GM23248 (cell line): ENCODE data around the gene CAST. TPM values are rescaled to one million over a fixed set of nuclear protein-coding genes. Genes with fewer than 3 reads are reported as not detected.

Experiments
- DNase-seq: peaks from one replicate; pipeline ENCODE4 v3.0.0-alpha.2; 2015
- H2AFZ ChIP-seq: fragments of 200-600 bp; sonication (generic); 2 replicates; pipeline ENCODE4 v1.6.1; 2016; ENCODE audit warnings: antibody characterized with exemption
- H3F3A ChIP-seq: fragments of 200-600 bp; sonication (generic); 2 replicates; pipeline ENCODE4 v1.6.1; 2016; ENCODE audit warnings: mild to moderate bottlenecking, antibody characterized with exemption, mixed run types; ENCODE audit not compliant: insufficient read depth
- H3K27ac ChIP-seq: fragments of 200-600 bp; sonication (generic); 2 replicates; pipeline ENCODE4 v1.5.1; 2016; ENCODE audit warnings: mild to moderate bottlenecking
- H3K27me3 ChIP-seq: fragments of 200-600 bp; sonication (generic); replicated peaks from 2 replicates; pipeline ENCODE4 v1.6.1; 2016; ENCODE audit warnings: mild to moderate bottlenecking; ENCODE audit not compliant: insufficient read depth
- H3K36me3 ChIP-seq: fragments of 200-600 bp; sonication (generic); 2 replicates; pipeline ENCODE4 v1.6.1; 2016; ENCODE audit warnings: low read depth, mild to moderate bottlenecking
- H3K4me1 ChIP-seq: fragments of 200-600 bp; sonication (generic); 2 replicates; pipeline ENCODE4 v1.6.1; 2016; ENCODE audit warnings: mild to moderate bottlenecking; ENCODE audit not compliant: insufficient read depth
- H3K4me2 ChIP-seq: fragments of 200-600 bp; sonication (generic); one replicate; pipeline ENCODE4 v1.6.1; 2016; ENCODE audit warnings: mild to moderate bottlenecking; ENCODE audit not compliant: unreplicated experiment
- H3K4me3 ChIP-seq: fragments of 200-600 bp; sonication (generic); 2 replicates; pipeline ENCODE4 v1.5.1; 2016; ENCODE audit warnings: mild to moderate bottlenecking
- H3K79me2 ChIP-seq: fragments of 200-600 bp; sonication (generic); 2 replicates; pipeline ENCODE4 v1.6.1; 2016; ENCODE audit warnings: mild to moderate bottlenecking; ENCODE audit not compliant: insufficient read depth
- H3K9ac ChIP-seq: fragments of 200-600 bp; sonication (generic); 2 replicates; pipeline ENCODE4 v1.6.1; 2016; ENCODE audit warnings: mild to moderate bottlenecking
- H3K9me2 ChIP-seq: fragments of 200-600 bp; sonication (generic); 2 replicates; pipeline ENCODE4 v1.6.1; 2016; ENCODE audit warnings: mixed run types, mild to moderate bottlenecking, moderate library complexity; ENCODE audit not compliant: insufficient read depth
- H3K9me3 ChIP-seq: fragments of 200-600 bp; sonication (generic); one replicate; pipeline ENCODE4 v1.6.1; 2017; ENCODE audit warnings: low read depth
- H4K20me1 ChIP-seq: fragments of 200-600 bp; sonication (generic); 2 replicates; pipeline ENCODE4 v1.6.0; 2016; ENCODE audit not compliant: insufficient read depth
- EZH2 ChIP-seq: fragments of 200-600 bp; sonication (generic); IDR thresholded peaks from 2 replicates; pipeline ENCODE4 v1.6.1; 2018; ENCODE audit warnings: antibody characterized with exemption, mild to moderate bottlenecking; ENCODE audit not compliant: insufficient read depth, poor library complexity, severe bottlenecking
- EZH2phosphoT487 ChIP-seq: fragments of 200-600 bp; sonication (generic); IDR thresholded peaks from 2 replicates; pipeline ENCODE4 v1.6.1; 2018; ENCODE audit warnings: antibody characterized with exemption, moderate library complexity, mild to moderate bottlenecking, low read depth; ENCODE audit not compliant: insufficient read depth
- WGBS, 2 experiments: methylation state at CpG; one replicate each; pipeline ENCODE4 v1.1.6; 2015 to 2017; ENCODE audit warnings: low lambda C conversion rate in 2 of 2, low coverage in 1 of 2; ENCODE audit errors: missing lambda C conversion rate in 2 of 2; 5-methylcytosine and 5-hydroxymethylcytosine counted together
- in situ Hi-C: fragments of 300-500 bp; cut with MboI; formaldehyde crosslinking; loops from 2 replicates; pipeline ENCODE4 v1.15.0; 2020
- polyA plus RNA-seq: library from polyadenylated mRNA; unstranded; fragments of >200 nt; fragmentation: Nextera tagmentation; extraction: Ambion mirVana; gene quantifications from 2 replicates; pipeline ENCODE4 v1.2.1, GENCODE V29; 2016
- total RNA-seq: library from RNA; depleted of rRNA; stranded (reverse); fragments of >200 nt; shearing (Covaris generic); gene quantifications from 2 replicates; pipeline ENCODE4 v1.2.3, GENCODE V29; 2014

The CAST gene
- total and polyA plus RNA-seq, 2 experiments from 2014 or later, result 179 to 196 TPM

- H3K36me3 ChIP-seq, result no peaks in the 10 kb centered on the region
- H3K27me3 ChIP-seq, result no peaks in the 10 kb centered on the region
- peak overlapping the region; percentile 88 for H3K27ac ChIP-seq
- peak overlapping the region; percentile 64 for H3K9ac ChIP-seq
- no peak for TF ChIP-seq EZH2phosphoT487
- no peak for TF ChIP-seq EZH2
- peaks cover 13% of the 10 kb centered on the region for H3K4me1 ChIP-seq
- peaks cover 21% of the 10 kb centered on the region; the same call in 1 of the 2 replicates for H3F3A ChIP-seq
- in situ Hi-C loops, result no loop called here
- H3K4me3 ChIP-seq, result no peak overlapping the region
- no peak overlapping the region for H2AFZ ChIP-seq
- H3K79me2 ChIP-seq, result peaks cover 99% of the 10 kb centered on the region
- H3K9me2 ChIP-seq, result no peaks in the 10 kb centered on the region
- WGBS, 2 experiments, result 5% methylated on average over 2 of the region's 2 CpGs
- peak overlapping the region; percentile 31 for H3K4me2 ChIP-seq
- DNase-seq, result peak; percentile 94
- H3K9me3 ChIP-seq, result no peaks in the 10 kb centered on the region
- no peaks in the 10 kb centered on the region for H4K20me1 ChIP-seq
Observed at GRCh38 chr5:96714951-96715451, 52.8 kb downstream of the CAST start.

- H3K36me3 ChIP-seq, result no peaks in the 10 kb centered on the region
- peak overlapping the region; percentile 88 for H3K27ac ChIP-seq
- peaks cover 16% of the 10 kb centered on the region for H3K4me1 ChIP-seq
- peaks cover 16% of the 10 kb centered on the region; the same call in 1 of the 2 replicates for H3F3A ChIP-seq
- H3K79me2 ChIP-seq, result peaks cover 99% of the 10 kb centered on the region
- in situ Hi-C loops, result no loop called here
- H4K20me1 ChIP-seq, result no peaks in the 10 kb centered on the region
- TF ChIP-seq EZH2 (no peak), EZH2phosphoT487 (no peak)
- H3K9me2 ChIP-seq, result no peaks in the 10 kb centered on the region
- WGBS, 2 experiments, result 80 to 86% methylated on average over 5 of the region's 5 CpGs
- no peak overlapping the region for H3K9ac ChIP-seq
- H3K27me3 ChIP-seq, result no peaks in the 10 kb centered on the region
- H3K4me2 ChIP-seq, result no peak overlapping the region
- no peak overlapping the region for H2AFZ ChIP-seq
- H3K9me3 ChIP-seq, result no peaks in the 10 kb centered on the region
- no peak for DNase-seq
- no peak overlapping the region for H3K4me3 ChIP-seq
Observed at GRCh38 chr5:96716007-96716406, 53.8 kb downstream of the CAST start.

DNA sequence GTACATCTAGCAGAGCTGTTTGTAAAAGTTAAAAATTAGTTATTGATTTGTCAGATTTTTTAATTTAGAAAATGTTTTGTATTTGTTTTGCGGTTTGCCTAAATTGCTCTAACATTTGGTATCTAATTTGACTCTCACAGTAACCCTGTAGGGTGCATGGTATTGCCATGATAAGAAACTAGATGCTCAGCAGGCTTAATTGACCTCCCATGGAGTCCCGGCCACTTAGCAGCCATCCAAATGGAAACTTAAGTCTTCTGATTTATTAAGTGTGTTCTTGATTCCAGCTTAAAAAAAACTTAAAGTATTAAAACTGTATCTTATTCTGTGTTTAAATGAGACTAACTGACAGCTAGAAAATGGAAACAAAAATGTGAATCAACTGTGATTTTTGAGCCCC is 54.5 kb downstream of the CAST start:
- Histone ChIP-seq H3K9ac (no peak overlapping the region), H3K9me3 (no peaks in the 10 kb centered on the region), H2AFZ (no peak overlapping the region), H3K4me2 (no peak overlapping the region), H3K27me3 (no peaks in the 10 kb centered on the region), H3K36me3 (no peaks in the 10 kb centered on the region), H3K9me2 (no peaks in the 10 kb centered on the region), H3K79me2 (peaks cover 99% of the 10 kb centered on the region), H3K4me1 (peaks cover 24% of the 10 kb centered on the region), H3F3A (peaks cover 21% of the 10 kb centered on the region; the same call in 1 of the 2 replicates), H3K27ac (no peak overlapping the region), H4K20me1 (no peaks in the 10 kb centered on the region), H3K4me3 (no peak overlapping the region)
- WGBS, 2 experiments, result 50 to 52% methylated on average over 2 of the region's 2 CpGs
- TF ChIP-seq EZH2 (no peak), EZH2phosphoT487 (no peak)
- in situ Hi-C loops, result no loop called here
- no peak for DNase-seq

DNA sequence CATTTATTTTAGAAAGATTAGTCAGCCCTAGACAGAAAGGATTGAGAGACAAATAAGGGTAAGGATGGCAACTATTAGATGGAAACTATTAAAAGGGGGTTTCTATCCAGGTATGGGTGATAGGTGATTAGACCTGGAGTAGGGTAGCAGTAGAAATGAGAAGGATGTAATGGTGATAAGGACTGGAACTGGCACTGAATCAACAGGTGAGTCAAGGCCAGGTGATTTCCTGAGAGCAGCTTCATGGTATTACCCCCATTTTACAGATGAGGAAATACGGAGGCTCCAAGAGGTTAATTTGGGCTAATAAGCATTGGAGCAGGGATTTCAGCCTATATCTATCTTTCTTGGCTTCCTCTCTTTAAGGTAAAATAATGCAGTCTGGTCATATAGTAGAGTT is 55.7 kb downstream of the CAST start:
- no peaks in the 10 kb centered on the region for H3K27me3 ChIP-seq
- H3K4me2 ChIP-seq, result no peak overlapping the region
- H3K4me1 ChIP-seq, result peaks cover 28% of the 10 kb centered on the region
- H3K9me2 ChIP-seq, result no peaks in the 10 kb centered on the region
- peaks cover 30% of the 10 kb centered on the region; the same call in 1 of the 2 replicates for H3F3A ChIP-seq
- no peak overlapping the region for H3K4me3 ChIP-seq
- WGBS, 2 experiments, result 94 to 100% methylated on average over 1 of the region's 1 CpG
- H4K20me1 ChIP-seq, result no peaks in the 10 kb centered on the region
- H2AFZ ChIP-seq, result no peak overlapping the region
- no peak for DNase-seq
- H3K9me3 ChIP-seq, result no peaks in the 10 kb centered on the region
- no peaks in the 10 kb centered on the region for H3K36me3 ChIP-seq
- H3K27ac ChIP-seq, result no peak overlapping the region
- H3K79me2 ChIP-seq, result peaks cover 99% of the 10 kb centered on the region
- no peak overlapping the region for H3K9ac ChIP-seq
- in situ Hi-C loops, result no loop called here
- no peak for TF ChIP-seq EZH2phosphoT487
- TF ChIP-seq EZH2, result no peak

DNA sequence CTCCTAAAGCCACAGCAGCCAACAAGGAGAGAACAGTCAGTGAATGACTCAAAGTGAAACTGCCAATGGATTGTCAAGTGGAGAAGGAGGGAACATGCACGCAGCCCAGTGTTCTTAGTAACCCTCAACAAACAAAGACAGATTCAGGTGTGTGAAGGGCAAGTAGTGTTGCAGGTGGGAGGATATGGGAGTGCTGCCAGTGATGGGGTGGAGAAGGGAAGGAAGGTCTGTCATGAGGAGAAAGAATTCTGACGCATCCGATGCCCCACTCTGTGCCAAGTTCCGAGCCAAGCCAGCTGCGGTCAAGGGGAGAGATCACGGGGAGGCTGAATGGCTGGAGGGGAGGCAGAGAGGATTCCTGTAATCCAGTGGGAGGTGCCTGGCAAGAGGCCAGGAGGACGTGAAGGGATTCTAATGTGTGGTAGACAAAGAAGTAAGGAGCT is 56.5 kb downstream of the CAST start:
- in situ Hi-C loops, result no loop called here
- H3K4me1 ChIP-seq, result peaks cover 28% of the 10 kb centered on the region
- no peaks in the 10 kb centered on the region for H3K36me3 ChIP-seq
- TF ChIP-seq EZH2, result no peak
- TF ChIP-seq EZH2phosphoT487, result no peak
- H3K9me2 ChIP-seq, result no peaks in the 10 kb centered on the region
- H3K79me2 ChIP-seq, result peaks cover 99% of the 10 kb centered on the region
- no peaks in the 10 kb centered on the region for H3K9me3 ChIP-seq
- H3K9ac ChIP-seq, result no peak overlapping the region
- no peaks in the 10 kb centered on the region for H3K27me3 ChIP-seq
- H3K4me3 ChIP-seq, result no peak overlapping the region
- H3K4me2 ChIP-seq, result no peak overlapping the region
- H3K27ac ChIP-seq, result no peak overlapping the region
- 83 to 84% methylated on average over 7 of the region's 7 CpGs for WGBS, 2 experiments
- no peak for DNase-seq
- H2AFZ ChIP-seq, result no peak overlapping the region
- H4K20me1 ChIP-seq, result no peaks in the 10 kb centered on the region
- peaks cover 30% of the 10 kb centered on the region; the same call in 1 of the 2 replicates for H3F3A ChIP-seq
